ENCODE results near the gene GAA. TPM values are rescaled to one million over a fixed set of nuclear protein-coding genes. Genes with fewer than 3 reads are reported as not detected.

The GAA gene
- total RNA-seq, 2 experiments from 2014 or later = 41.9 to 48.9 TPM

DNA sequence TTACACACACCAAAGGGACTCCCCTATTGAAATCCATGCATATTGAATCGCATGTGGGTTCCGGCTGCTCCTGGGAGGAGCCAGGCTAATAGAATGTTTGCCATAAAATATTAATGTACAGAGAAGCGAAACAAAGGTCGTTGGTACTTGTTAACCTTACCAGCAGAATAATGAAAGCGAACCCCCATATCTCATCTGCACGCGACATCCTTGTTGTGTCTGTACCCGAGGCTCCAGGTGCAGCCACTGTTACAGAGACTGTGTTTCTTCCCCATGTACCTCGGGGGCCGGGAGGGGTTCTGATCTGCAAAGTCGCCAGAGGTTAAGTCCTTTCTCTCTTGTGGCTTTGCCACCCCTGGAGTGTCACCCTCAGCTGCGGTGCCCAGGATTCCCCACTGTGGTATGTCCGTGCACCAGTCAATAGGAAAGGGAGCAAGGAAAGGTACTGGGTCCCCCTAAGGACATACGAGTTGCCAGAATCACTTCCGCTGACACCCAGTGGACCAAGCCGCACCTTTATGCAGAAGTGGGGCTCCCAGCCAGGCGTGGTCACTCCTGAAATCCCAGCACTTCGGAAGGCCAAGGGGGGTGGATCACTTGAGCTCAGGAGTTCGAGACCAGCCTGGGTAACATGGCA is 2.2 kb downstream of the GAA start:
- Mint-ChIP-seq H3K4me3 (no peak overlapping the region), H3K27me3 (no peaks in the 10 kb centered on the region), H3K9me3 (no peaks in the 10 kb centered on the region), H3K4me1 (peaks cover 20% of the 10 kb centered on the region), H3K27ac (no peak overlapping the region), H3K36me3 (no peaks in the 10 kb centered on the region)
- ATAC-seq (ENCODE audit: low read depth) (no peak), DNase-seq (no peak)
- POLR2A ChIA-PET = no interaction called here

DNA sequence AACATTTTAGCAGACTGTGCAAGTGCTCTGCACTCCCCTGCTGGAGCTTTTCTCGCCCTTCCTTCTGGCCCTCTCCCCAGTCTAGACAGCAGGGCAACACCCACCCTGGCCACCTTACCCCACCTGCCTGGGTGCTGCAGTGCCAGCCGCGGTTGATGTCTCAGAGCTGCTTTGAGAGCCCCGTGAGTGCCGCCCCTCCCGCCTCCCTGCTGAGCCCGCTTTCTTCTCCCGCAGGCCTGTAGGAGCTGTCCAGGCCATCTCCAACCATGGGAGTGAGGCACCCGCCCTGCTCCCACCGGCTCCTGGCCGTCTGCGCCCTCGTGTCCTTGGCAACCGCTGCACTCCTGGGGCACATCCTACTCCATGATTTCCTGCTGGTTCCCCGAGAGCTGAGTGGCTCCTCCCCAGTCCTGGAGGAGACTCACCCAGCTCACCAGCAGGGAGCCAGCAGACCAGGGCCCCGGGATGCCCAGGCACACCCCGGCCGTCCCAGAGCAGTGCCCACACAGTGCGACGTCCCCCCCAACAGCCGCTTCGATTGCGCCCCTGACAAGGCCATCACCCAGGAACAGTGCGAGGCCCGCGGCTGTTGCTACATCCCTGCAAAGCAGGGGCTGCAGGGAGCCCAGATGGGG is 3.1 kb downstream of the GAA start:
- DNase-seq (no peak), ATAC-seq (ENCODE audit: low read depth) (no peak)
- Mint-ChIP-seq H3K36me3 (no peaks in the 10 kb centered on the region), H3K27me3 (no peaks in the 10 kb centered on the region), H3K4me3 (no peak overlapping the region), H3K9me3 (no peaks in the 10 kb centered on the region), H3K27ac (no peak overlapping the region), H3K4me1 (peaks cover 20% of the 10 kb centered on the region)
- POLR2A ChIA-PET = interaction anchor here (0.5 kb wide), 1 partner anchor 1403 kb away, joined by 6 read pairs; no protein-coding TSS in a partner anchor

DNA sequence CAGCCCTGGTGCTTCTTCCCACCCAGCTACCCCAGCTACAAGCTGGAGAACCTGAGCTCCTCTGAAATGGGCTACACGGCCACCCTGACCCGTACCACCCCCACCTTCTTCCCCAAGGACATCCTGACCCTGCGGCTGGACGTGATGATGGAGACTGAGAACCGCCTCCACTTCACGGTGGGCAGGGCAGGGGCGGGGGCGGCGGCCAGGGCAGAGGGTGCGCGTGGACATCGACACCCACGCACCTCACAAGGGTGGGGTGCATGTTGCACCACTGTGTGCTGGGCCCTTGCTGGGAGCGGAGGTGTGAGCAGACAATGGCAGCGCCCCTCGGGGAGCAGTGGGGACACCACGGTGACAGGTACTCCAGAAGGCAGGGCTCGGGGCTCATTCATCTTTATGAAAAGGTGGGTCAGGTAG is 3.6 kb downstream of the GAA start:
- ATAC-seq (ENCODE audit: low read depth) = no peak
- no peak for DNase-seq
- no peak overlapping the region for H3K27ac Mint-ChIP-seq
- no peaks in the 10 kb centered on the region for H3K36me3 Mint-ChIP-seq
- H3K4me1 Mint-ChIP-seq = peaks cover 16% of the 10 kb centered on the region
- POLR2A ChIA-PET = no interaction called here
- no peaks in the 10 kb centered on the region for H3K27me3 Mint-ChIP-seq
- no peak overlapping the region for H3K4me3 Mint-ChIP-seq
- no peaks in the 10 kb centered on the region for H3K9me3 Mint-ChIP-seq

DNA sequence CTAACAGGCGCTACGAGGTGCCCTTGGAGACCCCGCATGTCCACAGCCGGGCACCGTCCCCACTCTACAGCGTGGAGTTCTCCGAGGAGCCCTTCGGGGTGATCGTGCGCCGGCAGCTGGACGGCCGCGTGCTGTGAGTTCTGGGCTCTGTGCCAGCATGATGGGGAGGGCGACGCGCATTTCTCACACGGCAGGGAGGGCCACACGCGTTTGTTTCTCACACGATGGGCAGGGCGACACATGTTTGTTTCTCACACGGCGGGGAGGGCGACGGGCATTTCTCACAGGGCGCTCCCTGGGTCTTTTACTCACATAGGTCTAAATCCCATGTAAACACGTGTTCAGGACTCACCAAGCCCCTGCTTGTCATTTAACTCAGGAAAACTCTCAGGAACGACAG is 4.4 kb downstream of the GAA start:
- H3K27ac Mint-ChIP-seq = no peak overlapping the region
- H3K27me3 Mint-ChIP-seq = no peaks in the 10 kb centered on the region
- no peak overlapping the region for H3K4me3 Mint-ChIP-seq
- ATAC-seq (ENCODE audit: low read depth) (no peak), DNase-seq (no peak)
- POLR2A ChIA-PET = no interaction called here
- H3K36me3 Mint-ChIP-seq = no peaks in the 10 kb centered on the region
- H3K9me3 Mint-ChIP-seq = no peaks in the 10 kb centered on the region
- peaks cover 9% of the 10 kb centered on the region for H3K4me1 Mint-ChIP-seq

DNA sequence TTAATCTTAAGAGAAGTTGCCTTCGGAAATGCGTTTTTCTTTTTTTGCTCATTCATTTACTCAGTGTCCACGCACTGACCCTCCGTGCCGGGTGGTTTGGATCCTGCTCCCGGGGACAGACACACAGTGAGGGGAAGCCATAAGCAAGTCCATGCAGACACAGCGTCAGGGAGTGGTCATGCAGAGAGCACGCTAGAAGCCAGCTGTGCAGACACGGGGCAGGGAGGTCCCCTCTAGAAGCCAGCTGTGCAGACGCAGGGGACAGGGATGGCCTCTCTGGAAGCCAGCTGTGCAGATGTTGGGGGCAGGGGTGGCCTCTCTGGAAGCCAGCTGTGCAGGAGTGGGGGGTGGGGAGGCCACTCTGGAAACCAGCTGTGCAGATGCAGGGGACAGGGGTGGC is 4.8 kb downstream of the GAA start:
- POLR2A ChIA-PET = no interaction called here
- no peak for ATAC-seq (ENCODE audit: low read depth)

DNA sequence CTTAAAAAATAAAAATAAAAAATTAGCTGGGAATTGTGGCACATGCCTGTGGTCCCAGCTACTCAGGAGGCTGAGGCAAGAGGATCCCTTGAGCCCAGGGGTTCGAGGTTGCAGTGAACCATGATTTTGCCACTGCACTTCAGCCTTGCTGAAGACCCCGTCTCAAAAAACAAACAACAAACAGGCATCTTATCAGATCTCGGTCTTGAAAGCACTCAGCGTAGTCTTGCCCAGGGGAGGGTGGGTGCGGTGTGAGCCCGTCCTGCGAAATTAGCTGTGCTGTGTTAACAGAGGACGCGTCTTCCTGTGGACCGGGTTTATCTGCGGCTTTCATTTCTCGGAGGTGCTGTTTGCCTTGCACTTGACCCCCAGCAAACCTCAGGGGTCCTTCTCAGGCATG is 5.4 kb downstream of the GAA start:
- no peak overlapping the region for H3K27ac Mint-ChIP-seq
- no peak overlapping the region for H3K4me3 Mint-ChIP-seq
- H3K27me3 Mint-ChIP-seq = no peaks in the 10 kb centered on the region
- DNase-seq (no peak), ATAC-seq (ENCODE audit: low read depth) (no peak)
- H3K4me1 Mint-ChIP-seq = peaks cover 7% of the 10 kb centered on the region
- no peaks in the 10 kb centered on the region for H3K9me3 Mint-ChIP-seq
- no peaks in the 10 kb centered on the region for H3K36me3 Mint-ChIP-seq
- POLR2A ChIA-PET = no interaction called here

More for the DNA sequence above, 4.8 kb downstream of the GAA start:
- no peaks in the 10 kb centered on the region for H3K27me3 Mint-ChIP-seq
- H3K27ac Mint-ChIP-seq = no peak overlapping the region
- no peak overlapping the region for H3K4me3 Mint-ChIP-seq
- no peaks in the 10 kb centered on the region for H3K36me3 Mint-ChIP-seq
- H3K4me1 Mint-ChIP-seq = peaks cover 7% of the 10 kb centered on the region
- peak; percentile 15 for DNase-seq
- no peaks in the 10 kb centered on the region for H3K9me3 Mint-ChIP-seq

DNA sequence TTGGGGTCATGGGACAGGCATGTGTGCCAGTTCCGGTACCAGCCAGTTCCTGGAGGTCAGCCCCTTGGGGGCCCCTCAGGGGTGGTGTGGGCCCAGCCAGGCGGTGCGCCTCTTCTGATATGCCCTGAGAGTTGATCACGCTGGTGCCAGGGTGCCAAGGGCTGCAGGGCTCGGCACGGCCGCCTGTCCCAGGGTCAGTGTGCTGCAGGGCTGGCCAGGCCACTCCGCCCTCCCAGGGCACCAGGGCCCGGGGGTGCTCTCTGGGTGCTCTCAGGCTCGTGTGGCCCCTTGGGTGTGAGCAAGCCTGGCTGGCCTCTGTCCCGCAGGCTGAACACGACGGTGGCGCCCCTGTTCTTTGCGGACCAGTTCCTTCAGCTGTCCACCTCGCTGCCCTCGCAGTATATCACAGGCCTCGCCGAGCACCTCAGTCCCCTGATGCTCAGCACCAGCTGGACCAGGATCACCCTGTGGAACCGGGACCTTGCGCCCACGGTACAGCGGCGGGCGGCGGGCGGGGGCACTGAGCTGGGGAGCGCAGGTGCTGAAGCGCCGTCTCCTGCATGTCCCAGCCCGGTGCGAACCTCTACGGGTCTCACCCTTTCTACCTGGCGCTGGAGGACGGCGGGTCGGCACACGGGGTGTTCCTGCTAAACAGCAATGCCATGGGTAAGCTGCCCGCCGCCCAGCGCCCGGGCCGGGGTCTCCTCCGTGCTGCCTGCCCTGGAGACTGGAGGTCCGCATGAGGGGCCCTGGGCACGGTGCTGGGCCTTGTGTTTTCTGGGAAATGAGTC is 6.0 kb downstream of the GAA start:
- POLR2A ChIA-PET = no interaction called here
- peaks cover 4% of the 10 kb centered on the region for H3K4me1 Mint-ChIP-seq
- DNase-seq = peak; percentile 21

DNA sequence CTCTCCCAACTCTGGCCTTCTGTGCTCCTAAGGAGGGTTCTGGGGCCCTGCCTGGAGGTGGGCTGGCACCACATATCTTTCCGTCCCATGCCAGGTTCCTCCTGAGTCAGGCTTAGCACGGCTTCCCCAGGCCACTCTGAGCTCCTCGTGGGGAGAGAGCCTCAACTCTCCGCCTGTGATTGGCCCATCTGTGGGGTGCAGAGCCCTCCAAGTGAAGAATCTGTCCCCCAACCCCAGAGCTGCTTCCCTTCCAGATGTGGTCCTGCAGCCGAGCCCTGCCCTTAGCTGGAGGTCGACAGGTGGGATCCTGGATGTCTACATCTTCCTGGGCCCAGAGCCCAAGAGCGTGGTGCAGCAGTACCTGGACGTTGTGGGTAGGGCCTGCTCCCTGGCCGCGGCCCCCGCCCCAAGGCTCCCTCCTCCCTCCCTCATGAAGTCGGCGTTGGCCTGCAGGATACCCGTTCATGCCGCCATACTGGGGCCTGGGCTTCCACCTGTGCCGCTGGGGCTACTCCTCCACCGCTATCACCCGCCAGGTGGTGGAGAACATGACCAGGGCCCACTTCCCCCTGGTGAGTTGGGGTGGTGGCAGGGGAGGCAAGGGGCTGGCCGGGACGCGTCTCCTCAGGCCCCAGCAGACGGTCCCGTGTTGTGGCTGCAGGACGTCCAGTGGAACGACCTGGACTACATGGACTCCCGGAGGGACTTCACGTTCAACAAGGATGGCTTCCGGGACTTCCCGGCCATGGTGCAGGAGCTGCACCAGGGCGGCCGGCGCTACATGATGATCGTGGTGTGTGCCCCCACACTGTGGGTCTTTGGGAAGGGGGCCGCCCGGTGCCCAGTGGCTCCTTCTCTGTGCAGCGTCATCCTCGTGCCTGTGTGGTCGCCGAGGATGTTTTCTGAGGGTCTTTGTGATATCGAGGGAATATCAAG is 6.9 kb downstream of the GAA start:
- Mint-ChIP-seq H3K27ac (no peak overlapping the region), H3K4me3 (no peak overlapping the region), H3K4me1 (peaks cover under 1% of the 10 kb centered on the region), H3K27me3 (no peaks in the 10 kb centered on the region), H3K36me3 (no peaks in the 10 kb centered on the region), H3K9me3 (no peaks in the 10 kb centered on the region)
- ATAC-seq (ENCODE audit: low read depth) (no peak), DNase-seq (peak; percentile 15)
- POLR2A ChIA-PET = no interaction called here

More for the DNA sequence above, 6.0 kb downstream of the GAA start:
- Mint-ChIP-seq H3K4me3 (no peak overlapping the region), H3K9me3 (no peaks in the 10 kb centered on the region), H3K27ac (no peak overlapping the region), H3K27me3 (no peaks in the 10 kb centered on the region), H3K36me3 (no peaks in the 10 kb centered on the region)
- no peak for ATAC-seq (ENCODE audit: low read depth)

DNA sequence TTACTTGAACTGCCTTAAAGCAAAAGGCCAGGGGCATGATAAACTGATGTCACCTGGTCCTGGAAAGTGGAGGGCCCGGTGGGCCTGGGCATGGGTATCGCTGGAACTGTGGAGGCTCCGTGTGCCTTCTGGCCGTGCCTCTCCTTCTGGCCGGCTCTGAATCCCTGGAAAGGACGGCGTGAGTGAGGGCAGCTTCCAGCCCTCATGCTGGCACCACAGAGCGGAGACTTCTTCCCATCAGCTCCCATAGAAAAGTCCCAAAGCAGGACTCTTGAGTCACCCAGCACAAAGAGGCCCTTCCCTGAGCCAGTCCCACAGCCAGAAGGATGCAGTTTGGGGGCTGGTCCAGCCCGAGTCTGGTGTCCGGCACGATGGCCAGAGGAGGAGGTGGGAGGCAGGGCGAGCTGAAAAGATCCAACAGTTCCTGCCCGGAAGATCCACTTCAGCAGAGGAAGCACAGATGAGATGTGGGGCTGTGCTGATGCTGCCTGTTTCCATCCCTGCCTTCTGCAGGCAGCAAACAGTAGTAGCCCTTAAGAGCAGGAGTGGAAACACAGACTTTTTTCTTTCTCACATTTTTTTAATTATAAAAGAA is 7.8 kb downstream of the GAA start:
- ATAC-seq (ENCODE audit: low read depth) (no peak), DNase-seq (peak; percentile 10)
- H3K4me3 Mint-ChIP-seq = no peak overlapping the region
- H3K27me3 Mint-ChIP-seq = no peaks in the 10 kb centered on the region
- no peaks in the 10 kb centered on the region for H3K4me1 Mint-ChIP-seq
- POLR2A ChIA-PET = interaction anchor here (1.0 kb wide), 1 partner anchor 8 kb away, joined by 3 read pairs; the partner anchor contains the start of gene GAA
- H3K27ac Mint-ChIP-seq = no peak overlapping the region
- H3K9me3 Mint-ChIP-seq = no peaks in the 10 kb centered on the region
- H3K36me3 Mint-ChIP-seq = no peaks in the 10 kb centered on the region

DNA sequence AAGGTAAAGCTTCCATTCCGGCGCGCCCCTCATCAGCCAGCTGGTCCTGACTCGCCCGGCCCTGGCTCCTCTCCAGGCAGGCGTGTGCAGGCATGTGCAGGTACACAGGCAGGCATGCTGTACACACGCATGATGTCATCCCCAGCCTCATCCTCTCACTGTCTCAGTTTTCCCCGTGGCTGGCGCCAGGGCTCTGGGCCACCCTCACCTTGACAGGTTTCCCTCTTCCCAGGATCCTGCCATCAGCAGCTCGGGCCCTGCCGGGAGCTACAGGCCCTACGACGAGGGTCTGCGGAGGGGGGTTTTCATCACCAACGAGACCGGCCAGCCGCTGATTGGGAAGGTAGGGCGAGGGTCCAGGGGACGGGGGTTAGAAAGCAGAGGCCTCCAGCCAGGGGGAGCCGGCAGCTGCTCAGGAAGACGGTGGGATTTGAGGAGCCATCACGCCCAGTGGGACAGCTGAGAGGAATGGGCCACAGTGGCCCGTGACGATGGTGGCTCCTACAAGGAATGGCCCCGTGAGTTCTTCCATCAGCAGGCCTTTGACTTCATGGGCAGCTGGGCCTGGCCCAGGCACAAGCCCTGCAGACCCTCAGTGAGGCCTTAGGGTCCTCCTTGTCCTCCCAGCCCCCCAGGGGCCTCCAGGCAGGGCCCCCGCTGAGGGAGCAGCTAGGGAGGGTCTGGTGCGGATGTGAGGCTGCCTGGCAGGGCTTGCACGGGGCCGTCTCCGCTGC is 8.5 kb downstream of the GAA start:
- ATAC-seq (ENCODE audit: low read depth) = no peak
- Mint-ChIP-seq H3K27ac (no peak overlapping the region), H3K36me3 (peaks cover 2% of the 10 kb centered on the region), H3K27me3 (no peaks in the 10 kb centered on the region), H3K9me3 (no peaks in the 10 kb centered on the region), H3K4me3 (no peak overlapping the region), H3K4me1 (peaks cover 2% of the 10 kb centered on the region)
- POLR2A ChIA-PET = interaction anchor here (1.0 kb wide), 1 partner anchor 9 kb away, joined by 3 read pairs; the partner anchor contains the start of gene GAA
- peak; percentile 17 for DNase-seq

DNA sequence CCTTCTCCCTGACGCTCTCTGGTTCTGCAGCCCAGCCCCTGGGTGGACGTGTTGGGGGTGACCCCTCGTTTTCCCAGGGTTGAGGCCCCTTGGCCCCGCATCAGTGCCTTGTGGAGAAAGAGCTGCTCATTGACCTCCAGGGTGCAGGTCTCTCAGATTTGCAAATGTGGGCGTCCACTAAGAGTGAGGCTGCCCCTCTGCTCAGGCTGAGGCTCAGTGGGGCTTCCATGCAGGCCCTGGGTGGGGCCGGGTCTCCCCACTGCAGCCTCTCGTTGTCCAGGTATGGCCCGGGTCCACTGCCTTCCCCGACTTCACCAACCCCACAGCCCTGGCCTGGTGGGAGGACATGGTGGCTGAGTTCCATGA is 9.0 kb downstream of the GAA start:
- Mint-ChIP-seq H3K9me3 (no peaks in the 10 kb centered on the region), H3K27ac (no peak overlapping the region), H3K27me3 (no peaks in the 10 kb centered on the region), H3K4me1 (peaks cover 4% of the 10 kb centered on the region), H3K36me3 (peaks cover 2% of the 10 kb centered on the region), H3K4me3 (no peak overlapping the region)
- peak; percentile 18 for DNase-seq
- ATAC-seq (ENCODE audit: low read depth) = no peak
- POLR2A ChIA-PET = interaction anchor here (1.0 kb wide), 1 partner anchor 9 kb away, joined by 3 read pairs; the partner anchor contains the start of gene GAA

DNA sequence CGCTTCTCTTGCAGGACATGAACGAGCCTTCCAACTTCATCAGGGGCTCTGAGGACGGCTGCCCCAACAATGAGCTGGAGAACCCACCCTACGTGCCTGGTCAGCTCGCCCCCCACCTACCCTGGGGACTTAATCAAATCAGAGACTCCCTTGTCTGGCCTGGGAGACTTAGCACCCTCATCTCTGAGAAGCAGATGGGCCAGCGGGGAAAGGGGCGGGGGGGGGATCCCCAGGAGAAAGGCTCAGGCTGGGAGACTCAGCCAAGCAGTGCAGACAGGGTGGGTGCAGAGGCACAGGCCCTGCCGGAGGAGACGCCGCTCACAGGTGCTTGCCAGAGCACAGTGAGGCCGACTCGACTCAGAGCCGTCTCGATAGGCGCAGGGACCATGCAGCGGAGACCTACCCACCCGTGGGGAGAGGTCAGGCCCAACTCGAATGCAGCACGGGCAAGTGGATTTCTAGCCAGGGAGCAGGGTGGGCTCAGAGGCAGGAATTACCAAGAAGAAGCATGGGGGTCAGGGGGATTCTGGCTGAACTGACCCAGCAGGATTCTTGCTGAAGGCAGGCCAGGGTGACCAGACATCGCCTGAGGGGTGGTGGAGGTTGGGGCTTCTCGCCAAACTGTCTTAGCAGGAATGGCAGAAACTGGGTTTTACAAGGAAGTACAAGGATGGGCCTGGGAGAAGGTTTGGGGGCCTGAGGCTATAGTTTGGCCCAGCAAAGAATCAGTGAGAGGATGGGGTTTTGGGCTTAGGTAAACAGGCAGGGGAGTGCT is 9.7 kb downstream of the GAA start:
- no peak for DNase-seq
- H3K4me3 Mint-ChIP-seq = no peak overlapping the region
- POLR2A ChIA-PET = no interaction called here

More for the DNA sequence above, 9.7 kb downstream of the GAA start:
- peaks cover 2% of the 10 kb centered on the region for H3K36me3 Mint-ChIP-seq
- H3K27me3 Mint-ChIP-seq = no peaks in the 10 kb centered on the region
- H3K4me1 Mint-ChIP-seq = peaks cover 4% of the 10 kb centered on the region
- H3K27ac Mint-ChIP-seq = no peak overlapping the region
- no peak for ATAC-seq (ENCODE audit: low read depth)
- no peaks in the 10 kb centered on the region for H3K9me3 Mint-ChIP-seq
